ENCODE data around the gene ADGRA1.

The ADGRA1 gene

GRCh38 chr10:133179651-133180050 lies 91.9 kb downstream of the ADGRA1 start:
- no peak for DNase-seq (ENCODE audit: low spot score)

- DNase-seq (ENCODE audit: low spot score) = no peak
Observed at GRCh38 chr10:133180192-133180964, 92.7 kb downstream of the ADGRA1 start.

- DNase-seq (ENCODE audit: low spot score) = no peak
Observed at GRCh38 chr10:133180965-133181639, 93.4 kb downstream of the ADGRA1 start.
